Upper lobe of left lung (tissue), 6 donors: Measurements from ENCODE around the gene RLN1. TPM values are rescaled to one million over a fixed set of nuclear protein-coding genes. Genes with fewer than 3 reads are reported as not detected.
"Not testable (repeated sequence)": the region's sequence is repeated elsewhere in the genome, so short reads cannot be mapped to it uniquely, and the experiment has no call there.

Experiments used
- ATAC-seq, 2 donors: fragments of 200-7000 bp; cut with Tn5 transposase; one replicate each; pipeline ENCODE4 v1.9.1; 2022; ENCODE audit warnings: mild to moderate bottlenecking in 2 of 2, moderate library complexity in 2 of 2; ENCODE audit not compliant: low FRiP score in 2 of 2
- DNase-seq, 2 donors: peaks; one replicate each; pipeline ENCODE4 v3.0.0-alpha.2; 2019 to 2020
- H3K27ac ChIP-seq, 4 donors: fragments of 200-600 bp; sonication (generic); one replicate each; pipeline ENCODE4 v1.5.1; 2016 to 2019
- H3K27me3 ChIP-seq, 4 donors: fragments of 200-600 bp; sonication (generic); one replicate each; pipeline ENCODE4 v1.5.1; 2017 to 2019
- H3K36me3 ChIP-seq, 4 donors: fragments of 200-600 bp; sonication (generic); one replicate each; pipeline ENCODE4 v1.5.1; 2016 to 2019
- H3K4me1 ChIP-seq, 4 donors: fragments of 200-600 bp; sonication (generic); one replicate each; pipeline ENCODE4 v1.5.1; 2018 to 2019
- H3K4me3 ChIP-seq, 4 donors: fragments of 200-600 bp; sonication (generic); one replicate each; pipeline ENCODE4 v1.5.1; 2017 to 2019; ENCODE audit warnings: mild to moderate bottlenecking in 2 of 4, moderate library complexity in 1 of 4
- H3K9me3 ChIP-seq, 4 donors: fragments of 200-600 bp; sonication (generic); one replicate each; pipeline ENCODE4 v1.5.1; 2018 to 2019
- CTCF ChIP-seq, 6 experiments: fragments of 450-650 bp in 4 of 6; fragments of 200-600 bp in 2 of 6; sonication (generic) in 2 of 6; IDR thresholded peaks; one replicate each; pipeline ENCODE4 v1.5.1; 2016 to 2019; ENCODE audit warnings: antibody characterized with exemption in 6 of 6
- EP300 ChIP-seq, 4 donors: sonication (generic); formaldehyde crosslinking; IDR thresholded peaks; one replicate each; pipeline ENCODE4 v1.5.1; 2017; ENCODE audit warnings: antibody characterized with exemption in 4 of 4, control low read depth in 2 of 4
- POLR2A ChIP-seq, 4 donors: fragments of 450-650 bp; IDR thresholded peaks; one replicate each; pipeline ENCODE4 v1.5.1; 2016 to 2017; ENCODE audit warnings: antibody characterized with exemption in 4 of 4, mild to moderate bottlenecking in 2 of 4
- POLR2AphosphoS5 ChIP-seq, 2 donors: sonication (generic); formaldehyde crosslinking; IDR thresholded peaks; one replicate each; pipeline ENCODE4 v1.5.1; 2017; ENCODE audit warnings: antibody characterized with exemption in 2 of 2
- WGBS, 2 donors: methylation state at CpG; one replicate each; pipeline ENCODE4 v1.1.5; 2017 to 2018; 5-methylcytosine and 5-hydroxymethylcytosine counted together
- total RNA-seq, 6 donors: library from RNA; depleted of rRNA in 4 of 6; stranded (reverse); fragments of >200 nt in 4 of 6; gene quantifications; one replicate each; pipeline versions ENCODE4 v1.1.0 to v1.2.1, GENCODE V29; 2016 to 2021
- donor health status: DM: no; HTN: no; CAD: no; lungs with moderate emphysema.
- donor health status: DM: no; HTN: yes; CAD: no; lungs with severe emphysema.

The RLN1 gene
- not detected for total RNA-seq

GRCh38 chr9:5338992-5339981, at the start of gene RLN1:
Gene RLN1, minus strand, starts transcription at chr9:5339876. Its CDS starts 130 bp downstream, at chr9:5339746.
- not testable (repeated sequence) for H3K9me3 ChIP-seq, H3K4me1 ChIP-seq, H3K27ac ChIP-seq, H3K27me3 ChIP-seq, H3K36me3 ChIP-seq
- peak within 1 kb of the TSS in 1 of 4 donors; percentile 22 for H3K4me3 ChIP-seq
- 14 to 38% methylated on average over 13 to 14 of the region's 50 CpGs for WGBS, 2 donors
- DNase-seq = peak in 1 of 2 donors; percentile 14
- peak; percentile 99 for ATAC-seq

- no peaks in the 10 kb centered on the region for H3K4me1 ChIP-seq
- no peaks in the 10 kb centered on the region for H3K27me3 ChIP-seq
- H3K36me3 ChIP-seq = no peaks in the 10 kb centered on the region
- no peak for ATAC-seq
- WGBS, 2 donors = 42 to 58% methylated on average over 3 of the region's 3 CpGs
- TF ChIP-seq POLR2A (IDR thresholded peaks at IDR 0.05) (no peak), EP300 (IDR thresholded peaks at IDR 0.05) (no peak), CTCF (IDR thresholded peaks at IDR 0.05) (no peak), POLR2AphosphoS5 (IDR thresholded peaks at IDR 0.05) (no peak)
- H3K9me3 ChIP-seq = no peaks in the 10 kb centered on the region
- H3K4me3 ChIP-seq = no peak overlapping the region
- H3K27ac ChIP-seq = no peak overlapping the region
- no peak for DNase-seq
These were observed 49.5 kb upstream of the RLN1 start for GRCh38 chr9:5389109-5389732.

- ATAC-seq (peak in 1 of 2 donors; percentile 32), DNase-seq (no peak)
- H3K4me3 ChIP-seq = no peak overlapping the region
- no peaks in the 10 kb centered on the region for H3K27me3 ChIP-seq
- H3K36me3 ChIP-seq = no peaks in the 10 kb centered on the region
- no peak overlapping the region for H3K27ac ChIP-seq
- no peaks in the 10 kb centered on the region for H3K4me1 ChIP-seq
- TF ChIP-seq POLR2A (IDR thresholded peaks at IDR 0.05) (no peak), POLR2AphosphoS5 (IDR thresholded peaks at IDR 0.05) (no peak), CTCF (IDR thresholded peaks at IDR 0.05) (no peak), EP300 (IDR thresholded peaks at IDR 0.05) (no peak)
- no peaks in the 10 kb centered on the region for H3K9me3 ChIP-seq
- 75 to 88% methylated on average over 5 of the region's 5 CpGs for WGBS, 2 donors
These were observed 48.5 kb upstream of the RLN1 start for GRCh38 chr9:5388026-5388819.

GRCh38 chr9:5384436-5384835, 44.8 kb upstream of the RLN1 start:
- DNase-seq = no peak
- Histone ChIP-seq H3K4me1 (no peaks in the 10 kb centered on the region), H3K4me3 (no peak overlapping the region), H3K36me3 (peaks cover 0 to 7% (median 0%) of the 10 kb centered on the region in 4 donors), H3K9me3 (no peaks in the 10 kb centered on the region), H3K27me3 (no peaks in the 10 kb centered on the region), H3K27ac (no peak overlapping the region)
- TF ChIP-seq POLR2A (IDR thresholded peaks at IDR 0.05) = no peak
- ATAC-seq = no peak

- Histone ChIP-seq H3K9me3 (no peaks in the 10 kb centered on the region), H3K4me3 (no peak overlapping the region), H3K4me1 (no peaks in the 10 kb centered on the region), H3K27me3 (no peaks in the 10 kb centered on the region), H3K27ac (no peak overlapping the region), H3K36me3 (peaks cover 0 to 7% (median 0%) of the 10 kb centered on the region in 4 donors)
- ATAC-seq (no peak), DNase-seq (no peak)
- no peak for TF ChIP-seq POLR2A (IDR thresholded peaks at IDR 0.05)
- no peak for TF ChIP-seq CTCF (IDR thresholded peaks at IDR 0.05)
- TF ChIP-seq POLR2AphosphoS5 (IDR thresholded peaks at IDR 0.05) = no peak
- no peak for TF ChIP-seq EP300 (IDR thresholded peaks at IDR 0.05)
- 73 to 86% methylated on average over 3 of the region's 3 CpGs for WGBS, 2 donors
These were observed 42.8 kb upstream of the RLN1 start for GRCh38 chr9:5382479-5382878.
